Activated CD8-positive, alpha-beta T cell treated with anti-CD3 and anti-CD28 coated beads, Interleukin-2, amount 10 ng/mL, durations not matched to agents 7 days and 5 days (primary cell): ENCODE measurements around the gene VRK3. TPM values are rescaled to one million over a fixed set of nuclear protein-coding genes. Genes with fewer than 3 reads are reported as not detected.
"Not testable (repeated sequence)": the region's sequence is repeated elsewhere in the genome, so short reads cannot be mapped to it uniquely, and the experiment has no call there.

Source experiments
- ATAC-seq: fragments of 150-1000 bp; cut with Tn5 transposase; one replicate; pipeline ENCODE4 v1.10.0; 2021; ENCODE audit warnings: moderate library complexity
- CTCF ChIA-PET: fragments of 350-600 bp; sonication (Branson Sonifier 250); formaldehyde crosslinking; loops from one replicate; lab custom pipeline; 2021; ENCODE audit warnings: antibody characterized with exemption; lab: Charles Lee
- POLR2A ChIA-PET: fragments of 350-600 bp; sonication (Branson Sonifier 250); formaldehyde crosslinking; loops from one replicate; lab custom pipeline; 2021; ENCODE audit warnings: antibody characterized with exemption; lab: Charles Lee
- DNase-seq: peaks from one replicate; pipeline ENCODE4 v3.0.0-alpha.2; 2020
- H3K27ac Mint-ChIP-seq: one replicate; pipeline ENCODE4 v1.8.0; 2021; ENCODE audit warnings: mild to moderate bottlenecking, mixed read lengths
- H3K27me3 Mint-ChIP-seq: one replicate; pipeline ENCODE4 v1.8.0; 2021; ENCODE audit warnings: low read depth, mixed read lengths
- H3K36me3 Mint-ChIP-seq: one replicate; pipeline ENCODE4 v1.8.0; 2021; ENCODE audit warnings: low read depth, mixed read lengths
- H3K4me1 Mint-ChIP-seq: one replicate; pipeline ENCODE4 v1.8.0; 2021; ENCODE audit warnings: low read depth, mixed read lengths
- H3K4me3 Mint-ChIP-seq: one replicate; pipeline ENCODE4 v1.8.0; 2021; ENCODE audit warnings: mild to moderate bottlenecking, mixed read lengths
- H3K9me3 Mint-ChIP-seq: one replicate; pipeline ENCODE4 v1.8.0; 2022; ENCODE audit warnings: mixed read lengths; ENCODE audit not compliant: insufficient read depth
- total RNA-seq, 2 experiments: library from RNA; stranded (reverse); gene quantifications; one replicate each; pipeline ENCODE4 v1.2.3, GENCODE V29; 2021

The VRK3 gene
- total RNA-seq, 2 experiments from 2014 or later: 67.7 to 74.8 TPM

DNA sequence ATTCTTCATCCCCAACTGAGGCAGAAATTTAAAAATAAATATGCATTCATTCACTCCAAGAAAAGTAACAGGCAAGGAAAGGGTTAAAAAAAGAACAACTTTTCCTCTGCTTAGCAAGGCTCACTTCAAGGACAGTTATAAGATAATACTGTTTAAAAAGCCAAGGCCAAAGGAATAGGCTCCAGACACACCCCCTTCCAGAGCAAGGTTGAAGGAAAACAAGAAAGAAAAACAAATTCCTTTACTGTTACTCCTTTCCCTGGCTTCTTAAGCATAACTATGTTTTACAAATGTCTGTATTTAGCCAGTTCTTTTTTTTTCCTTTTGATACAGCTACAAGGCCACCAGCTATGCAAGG is 72.7 kb downstream of the VRK3 start:
- H3K27me3 Mint-ChIP-seq: peaks cover 10% of the 10 kb centered on the region
- ChIA-PET POLR2A (no interaction called here), CTCF (interaction anchor here (2.0 kb wide), 1 partner anchor 15 kb away, joined by 10 read pairs; no protein-coding TSS in a partner anchor)
- no peaks in the 10 kb centered on the region for H3K9me3 Mint-ChIP-seq
- peaks cover 16% of the 10 kb centered on the region for H3K4me1 Mint-ChIP-seq
- ATAC-seq (no peak), DNase-seq (no peak)
- no peak overlapping the region for H3K4me3 Mint-ChIP-seq
- no peak overlapping the region for H3K27ac Mint-ChIP-seq
- no peaks in the 10 kb centered on the region for H3K36me3 Mint-ChIP-seq

DNA sequence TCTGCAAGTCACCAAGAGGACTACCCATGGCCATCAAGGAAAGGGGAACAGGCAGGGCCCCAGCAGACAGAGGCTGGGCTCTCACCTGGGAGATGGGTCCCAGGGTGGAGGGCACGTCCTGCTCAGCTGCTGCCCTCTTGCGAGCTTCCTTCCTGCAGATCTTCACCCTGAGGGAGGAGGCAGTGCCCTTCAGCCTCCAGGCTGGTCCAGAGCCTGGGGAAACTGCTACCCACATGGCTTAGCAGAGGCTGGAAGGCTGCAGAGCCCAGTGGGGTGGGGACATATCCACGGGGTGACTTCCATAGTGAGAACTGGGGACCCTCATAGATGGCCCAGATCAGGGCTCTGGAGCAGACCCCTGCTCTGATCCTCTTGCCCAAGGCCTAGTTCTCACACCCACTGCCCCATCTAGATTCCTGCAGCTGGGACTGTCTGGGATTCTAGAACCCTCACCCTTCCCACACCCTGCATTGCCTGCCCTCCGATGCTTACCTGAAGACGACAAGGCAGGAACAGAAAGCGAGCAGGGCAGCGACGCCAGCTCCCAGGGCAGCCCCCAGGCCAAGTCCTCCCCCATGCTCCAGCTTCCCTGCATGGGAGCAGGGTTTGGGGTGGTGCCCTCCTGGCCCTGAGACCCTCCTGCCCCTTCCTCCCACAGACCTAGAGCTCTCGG is 73.2 kb downstream of the VRK3 start:
- DNase-seq (no peak), ATAC-seq (no peak)
- Mint-ChIP-seq H3K9me3 (no peaks in the 10 kb centered on the region), H3K27ac (no peak overlapping the region), H3K4me1 (peaks cover 16% of the 10 kb centered on the region), H3K4me3 (no peak overlapping the region), H3K27me3 (peaks cover 10% of the 10 kb centered on the region), H3K36me3 (no peaks in the 10 kb centered on the region)
- POLR2A ChIA-PET: no interaction called here
- CTCF ChIA-PET: no interaction called here

DNA sequence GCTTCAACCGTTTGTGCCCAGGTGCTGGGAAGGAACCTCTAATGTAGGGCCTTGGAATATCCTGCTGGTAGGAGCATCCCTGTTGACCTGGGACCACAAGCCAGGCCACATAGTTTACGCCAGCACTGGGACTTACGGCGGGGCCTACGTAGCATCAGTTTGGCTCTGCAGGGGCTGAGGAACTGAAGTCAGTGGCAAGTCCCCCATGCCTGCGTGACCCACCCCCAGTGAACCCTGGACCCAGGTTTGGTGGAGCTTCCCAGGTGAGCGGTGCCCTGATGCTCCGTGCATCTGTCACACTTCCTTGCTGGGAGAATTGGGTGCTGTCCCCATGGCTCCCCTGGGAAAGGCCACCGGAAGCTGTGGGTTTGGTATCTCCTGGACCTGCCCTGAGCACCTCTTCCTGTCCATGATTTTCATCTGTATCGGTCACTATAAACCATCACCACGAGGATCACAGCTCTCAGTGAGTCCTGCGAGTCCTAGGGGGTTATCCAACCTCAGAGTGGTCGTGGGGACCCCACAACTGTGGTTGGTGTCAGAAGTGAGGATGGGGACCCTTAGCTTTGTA is 74.1 kb downstream of the VRK3 start:
- CTCF ChIA-PET: interaction anchor here (1.1 to 2.3 kb wide), 2 partner anchors 13 to 24 kb away, joined by 4 to 14 read pairs; no protein-coding TSS in a partner anchor
- Mint-ChIP-seq H3K36me3 (no peaks in the 10 kb centered on the region), H3K4me1 (peaks cover 16% of the 10 kb centered on the region), H3K27me3 (peaks cover 10% of the 10 kb centered on the region), H3K4me3 (no peak overlapping the region), H3K27ac (no peak overlapping the region), H3K9me3 (no peaks in the 10 kb centered on the region)
- ATAC-seq (no peak), DNase-seq (no peak)
- POLR2A ChIA-PET: interaction anchor here (0.6 kb wide), 1 partner anchor 386 kb away, joined by 4 read pairs; no protein-coding TSS in a partner anchor

GRCh38 chr19:49950590-49950948 is 74.6 kb downstream of the VRK3 start:
- H3K4me1 Mint-ChIP-seq: peaks cover 16% of the 10 kb centered on the region
- ATAC-seq: no peak
- no peaks in the 10 kb centered on the region for H3K9me3 Mint-ChIP-seq
- H3K27me3 Mint-ChIP-seq: peaks cover 10% of the 10 kb centered on the region
- no peaks in the 10 kb centered on the region for H3K36me3 Mint-ChIP-seq
- ChIA-PET POLR2A (no interaction called here), CTCF (interaction anchor here (1.1 to 2.3 kb wide), 2 partner anchors 13 to 25 kb away, joined by 4 to 14 read pairs; no protein-coding TSS in a partner anchor)
- DNase-seq: no peak
- no peak overlapping the region for H3K27ac Mint-ChIP-seq
- H3K4me3 Mint-ChIP-seq: no peak overlapping the region

- DNase-seq: no peak
- POLR2A ChIA-PET: no interaction called here
- H3K36me3 Mint-ChIP-seq: no peaks in the 10 kb centered on the region
- CTCF ChIA-PET: interaction anchor here (1.1 to 2.3 kb wide), 2 partner anchors 12 to 26 kb away, joined by 4 to 14 read pairs; no protein-coding TSS in a partner anchor
- no peaks in the 10 kb centered on the region for H3K9me3 Mint-ChIP-seq
- no peak overlapping the region for H3K4me3 Mint-ChIP-seq
- no peak for ATAC-seq
- H3K27ac Mint-ChIP-seq: peak overlapping the region; percentile 24
- peaks cover 13% of the 10 kb centered on the region for H3K27me3 Mint-ChIP-seq
- H3K4me1 Mint-ChIP-seq: peaks cover 16% of the 10 kb centered on the region
Observed at GRCh38 chr19:49949742-49950589, 75.2 kb downstream of the VRK3 start.

GRCh38 chr19:49946415-49946814 is 78.8 kb downstream of the VRK3 start:
- H3K36me3 Mint-ChIP-seq: no peaks in the 10 kb centered on the region
- POLR2A ChIA-PET: no interaction called here
- H3K4me1 Mint-ChIP-seq: no peaks in the 10 kb centered on the region
- no peak for ATAC-seq
- CTCF ChIA-PET: no interaction called here
- H3K9me3 Mint-ChIP-seq: no peaks in the 10 kb centered on the region
- H3K4me3 Mint-ChIP-seq: no peak overlapping the region
- H3K27me3 Mint-ChIP-seq: peaks cover 22% of the 10 kb centered on the region
- no peak for DNase-seq
- no peak overlapping the region for H3K27ac Mint-ChIP-seq

DNA sequence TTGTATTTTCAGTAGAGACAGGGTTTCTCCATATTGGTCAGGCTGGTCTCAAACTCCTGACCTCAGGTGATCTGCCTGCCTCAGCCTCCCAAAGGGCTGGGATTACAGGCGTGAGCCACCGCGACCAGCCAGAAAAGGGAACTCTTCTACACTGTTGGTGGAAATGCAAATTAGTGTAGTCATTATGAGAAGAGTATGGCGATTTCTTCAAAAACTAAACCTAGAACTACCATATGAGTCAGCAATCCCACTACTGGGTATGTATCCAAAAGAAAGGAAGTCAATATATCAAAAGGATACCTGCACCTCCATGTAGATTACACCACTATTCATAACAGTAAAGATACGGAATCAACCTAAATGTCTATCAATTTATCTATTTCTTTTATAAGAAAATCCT is 80.6 kb downstream of the VRK3 start:
- CTCF ChIA-PET, H3K27ac Mint-ChIP-seq, H3K4me3 Mint-ChIP-seq, H3K9me3 Mint-ChIP-seq, POLR2A ChIA-PET, DNase-seq, ATAC-seq, H3K36me3 Mint-ChIP-seq: not testable (repeated sequence)
- peaks cover 20% of the 10 kb centered on the region for H3K27me3 Mint-ChIP-seq
- H3K4me1 Mint-ChIP-seq: peaks cover 14% of the 10 kb centered on the region

- no peaks in the 10 kb centered on the region for H3K36me3 Mint-ChIP-seq
- peaks cover 19% of the 10 kb centered on the region for H3K4me1 Mint-ChIP-seq
- H3K9me3 Mint-ChIP-seq: no peaks in the 10 kb centered on the region
- ATAC-seq: no peak
- H3K4me3 Mint-ChIP-seq: no peak overlapping the region
- DNase-seq: no peak
- H3K27me3 Mint-ChIP-seq: peaks cover 24% of the 10 kb centered on the region
- H3K27ac Mint-ChIP-seq: peak overlapping the region; percentile 22
- ChIA-PET POLR2A (no interaction called here), CTCF (interaction anchor here (1.0 to 1.3 kb wide), 2 partner anchors 44 to 195 kb away, joined by 3 to 6 read pairs; no protein-coding TSS in a partner anchor)
Observed at GRCh38 chr19:49940482-49940791, 84.7 kb downstream of the VRK3 start.

DNA sequence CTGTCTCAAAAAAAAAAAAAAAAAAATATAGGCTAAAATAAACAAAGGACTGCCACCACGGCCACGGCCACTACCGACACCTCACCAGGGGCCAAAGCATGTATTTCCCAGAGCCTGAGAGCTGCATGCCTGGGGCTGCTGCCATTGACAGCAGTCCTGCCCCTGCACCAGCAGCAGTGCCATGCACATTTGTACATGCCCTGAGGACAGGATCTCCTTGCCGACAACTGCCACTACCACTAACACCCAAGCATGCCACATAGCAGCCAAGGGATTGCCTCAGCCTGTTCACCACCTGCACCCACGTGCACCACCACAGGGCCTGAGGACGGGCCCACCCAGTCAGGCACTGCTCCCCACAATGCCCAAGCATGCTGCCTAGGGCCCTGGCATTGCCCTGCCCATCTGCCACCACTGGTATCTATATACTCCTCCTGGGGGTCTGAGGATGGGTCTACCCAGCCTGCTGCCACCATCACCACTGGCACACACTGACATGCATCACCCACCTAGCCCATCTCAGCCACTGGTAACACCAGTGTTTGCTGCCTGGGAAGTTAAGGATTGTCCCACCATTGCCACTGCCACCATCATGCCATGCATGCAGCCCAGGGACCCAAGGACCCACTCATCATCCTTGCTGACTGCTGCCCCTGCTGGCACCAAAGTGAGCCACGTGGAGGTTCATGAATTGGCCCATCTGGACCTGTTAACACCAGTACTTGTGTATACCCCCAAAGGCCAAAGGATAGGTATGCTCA is 85.3 kb downstream of the VRK3 start:
- Mint-ChIP-seq H3K4me1 (peaks cover 19% of the 10 kb centered on the region), H3K27me3 (peaks cover 21% of the 10 kb centered on the region), H3K9me3 (no peaks in the 10 kb centered on the region), H3K36me3 (no peaks in the 10 kb centered on the region), H3K4me3 (no peak overlapping the region), H3K27ac (peak overlapping the region; percentile 22)
- CTCF ChIA-PET: interaction anchor here (0.8 to 7.0 kb wide), 3 partner anchors 8 to 45 kb away, joined by 3 to 40 read pairs (median 6); no protein-coding TSS in a partner anchor
- ATAC-seq (no peak), DNase-seq (peak; percentile 46)
- POLR2A ChIA-PET: interaction anchor here (0.7 kb wide), 1 partner anchor 38 kb away, joined by 4 read pairs; no protein-coding TSS in a partner anchor

- Mint-ChIP-seq H3K27ac (no peak overlapping the region), H3K4me3 (no peak overlapping the region), H3K4me1 (peaks cover 20% of the 10 kb centered on the region), H3K27me3 (peaks cover 16% of the 10 kb centered on the region), H3K9me3 (no peaks in the 10 kb centered on the region), H3K36me3 (no peaks in the 10 kb centered on the region)
- ATAC-seq (no peak), DNase-seq (no peak)
- CTCF ChIA-PET: interaction anchor here (0.7 to 7.0 kb wide), 6 partner anchors 9 to 52 kb away, joined by 3 to 40 read pairs (median 3); no protein-coding TSS in a partner anchor
- POLR2A ChIA-PET: no interaction called here
Observed at GRCh38 chr19:49938662-49939061, 86.5 kb downstream of the VRK3 start.

DNA sequence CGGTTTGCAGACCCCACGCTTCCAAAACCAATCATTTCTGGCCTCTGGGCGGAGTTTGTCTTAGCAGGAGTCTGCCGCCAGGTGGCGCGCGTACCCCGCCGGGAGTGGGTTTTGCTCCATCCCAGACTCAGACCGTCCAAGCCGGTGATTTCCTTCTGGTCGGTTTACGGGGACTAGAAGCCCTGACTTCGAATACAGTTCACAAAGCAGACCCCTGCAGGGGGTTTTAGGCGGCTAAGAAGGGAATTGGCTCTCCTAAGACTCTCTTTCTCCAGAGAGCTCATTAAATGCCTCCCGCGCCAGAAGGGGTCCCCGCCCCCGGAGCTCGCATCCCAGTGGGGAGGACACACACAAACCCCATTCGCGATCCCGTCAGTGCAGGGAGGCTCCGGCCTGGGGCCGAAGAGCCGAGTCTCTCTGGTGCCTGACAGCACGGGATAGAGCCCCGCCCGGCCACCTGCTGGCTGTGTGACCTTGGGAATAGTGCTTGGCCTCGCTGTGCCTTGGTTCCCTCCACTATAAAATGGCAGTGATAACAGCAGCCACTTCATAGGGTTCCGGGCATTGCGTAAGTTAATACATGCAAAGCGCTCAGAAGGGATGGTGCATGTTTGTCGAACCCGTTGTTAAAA is 87.3 kb downstream of the VRK3 start:
- H3K9me3 Mint-ChIP-seq: no peaks in the 10 kb centered on the region
- peaks cover 28% of the 10 kb centered on the region for H3K4me1 Mint-ChIP-seq
- ATAC-seq (peak; percentile 71), DNase-seq (peak; percentile 83)
- peaks cover 3% of the 10 kb centered on the region for H3K36me3 Mint-ChIP-seq
- peaks cover 8% of the 10 kb centered on the region for H3K27me3 Mint-ChIP-seq
- no peak overlapping the region for H3K27ac Mint-ChIP-seq
- ChIA-PET POLR2A (no interaction called here), CTCF (interaction anchor here (0.7 to 7.0 kb wide), 12 partner anchors 9 to 198 kb away, joined by 3 to 40 read pairs (median 6); partner anchors contain the start of genes ATF5 and NUP62)
- no peak overlapping the region for H3K4me3 Mint-ChIP-seq
